ENCODE measurements around the gene ASTL.

DNA sequence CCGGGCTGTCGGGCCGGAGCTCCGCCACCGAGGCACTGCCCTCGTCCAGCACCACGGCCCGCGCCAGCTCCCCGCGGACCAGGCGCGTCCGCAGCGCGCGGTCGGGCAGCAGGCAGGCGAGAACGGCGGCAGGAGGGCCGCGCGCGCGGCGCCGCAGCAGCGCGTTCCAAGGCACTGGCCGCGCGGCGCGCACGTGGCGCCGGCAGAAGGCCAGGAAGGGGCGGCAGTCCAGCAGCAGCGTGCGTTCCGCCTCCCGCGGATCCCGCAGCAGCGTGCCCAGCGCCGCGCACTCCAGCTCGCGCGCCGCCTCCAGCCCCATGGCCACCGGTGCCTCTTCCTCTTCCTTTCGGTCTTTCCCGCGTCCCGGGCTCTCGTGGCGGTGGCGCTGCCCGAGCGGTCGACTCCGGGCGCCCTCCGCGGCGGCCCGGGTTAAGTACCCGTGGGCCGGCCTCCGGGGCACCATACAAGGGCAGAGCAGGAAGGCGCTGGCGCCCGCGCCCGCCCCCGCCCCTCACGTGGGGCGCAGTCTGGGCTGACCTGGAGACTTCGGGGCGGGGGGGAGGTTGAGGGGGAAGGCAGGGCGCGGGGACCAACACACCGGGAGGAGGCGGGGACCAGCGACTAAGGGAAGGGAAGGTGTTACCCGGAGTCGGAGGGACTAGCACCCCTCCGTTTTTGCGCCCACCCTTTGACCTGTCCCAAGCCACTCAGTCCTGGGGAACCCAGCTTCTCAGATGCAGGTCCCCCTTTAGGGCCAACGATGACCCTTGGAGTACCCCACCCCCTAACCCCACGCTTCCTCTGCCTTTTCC is 6.9 kb upstream of the ASTL start, which contains the start of gene DUSP2:
- TF ChIP-seq CREB1 (IDR thresholded peaks at IDR 0.05; ENCODE audit: low read depth): no peak
- TF ChIP-seq YY1 (IDR thresholded peaks at IDR 0.05; ENCODE audit: low read depth): 0 out of 2 replicates have a peak, but pooled peaks have one; percentile 27
- no peak for TF ChIP-seq TCF12 (IDR thresholded peaks at IDR 0.05; ENCODE audit: low read depth)
- no peak; the same call in 1 of the 2 replicates for TF ChIP-seq EP300 (IDR thresholded peaks at IDR 0.05; ENCODE audit: borderline replicate concordance)
- TF ChIP-seq, protein P1, sequence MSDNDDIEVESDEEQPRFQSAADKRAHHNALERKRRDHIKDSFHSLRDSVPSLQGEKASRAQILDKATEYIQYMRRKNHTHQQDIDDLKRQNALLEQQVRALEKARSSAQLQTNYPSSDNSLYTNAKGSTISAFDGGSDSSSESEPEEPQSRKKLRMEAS (IDR thresholded peaks at IDR 0.05): peak; percentile 98
